Testis (tissue), 3 donors: ENCODE data around the gene CACNB1. TPM values are rescaled to one million over a fixed set of nuclear protein-coding genes. Genes with fewer than 3 reads are reported as not detected.

ENCODE experiments used
- DNase-seq: peaks from one replicate; pipeline ENCODE4 v3.0.0-alpha.2; 2019
- H3K27ac ChIP-seq, 2 donors: fragments of 200-600 bp; sonication (generic); one replicate each; pipeline ENCODE4 v1.5.1; 2019
- H3K27me3 ChIP-seq: fragments of 200-600 bp; sonication (generic); one replicate; pipeline ENCODE4 v1.5.1; 2019
- H3K36me3 ChIP-seq: fragments of 200-600 bp; sonication (generic); one replicate; pipeline ENCODE4 v1.5.1; 2017; ENCODE audit warnings: low read depth; ENCODE audit errors: missing control alignments
- H3K4me1 ChIP-seq: fragments of 200-600 bp; sonication (generic); one replicate; pipeline ENCODE4 v1.5.1; 2019
- H3K4me3 ChIP-seq, 2 donors: fragments of 200-600 bp; sonication (generic); one replicate each; pipeline ENCODE4 v1.5.1; 2017 to 2019
- H3K9me3 ChIP-seq: fragments of 200-600 bp; sonication (generic); one replicate; pipeline ENCODE4 v1.5.1; 2017
- POLR2A ChIP-seq: fragments of 450-650 bp; IDR thresholded peaks from one replicate; pipeline ENCODE4 v1.6.1; 2017; ENCODE audit warnings: antibody characterized with exemption, mild to moderate bottlenecking, moderate library complexity
- WGBS, 2 donors: methylation state at CpG; one replicate each; pipeline ENCODE4 v1.1.5; 2018; 5-methylcytosine and 5-hydroxymethylcytosine counted together
- intact Hi-C: fragments of 100-400 bp; cut with DNase I; formaldehyde crosslinking; loops from one replicate; pipeline ENCODE4 v1.15.1; 2023; ENCODE audit warnings: low total_unique reads
- polyA plus RNA-seq: library from polyadenylated mRNA; stranded (reverse); fragments of 350-450 nt; fragmentation: Illumina TruSeq; extraction: RNeasy Lipid Tissue Mini Kit (QIAGEN cat#74804); gene quantifications from one replicate; pipeline ENCODE4 v1.2.3, GENCODE V29; 2014; ENCODE audit warnings: low read depth, low replicate concordance; ENCODE audit not compliant: insufficient read depth
- total RNA-seq, 2 donors: library from RNA; depleted of rRNA; stranded (reverse); fragments of >200 nt; gene quantifications; one replicate each; pipeline ENCODE4 v1.2.3, GENCODE V29; 2016
- TF ChIP-seq, protein P1 (sequence below), 3 experiments: fragments of 450-650 bp in 2 of 3; fragments of 200-600 bp in 1 of 3; sonication (generic) in 1 of 3; IDR thresholded peaks; one replicate each; pipeline ENCODE4 v1.5.1; 2016 to 2019; ENCODE audit warnings: antibody characterized with exemption in 3 of 3, mild to moderate bottlenecking in 2 of 3, moderate library complexity in 1 of 3

The CACNB1 gene
- total and polyA plus RNA-seq, 3 donors from 2014 or later, result 11.3 to 19.8 (median 18.1) TPM

DNA sequence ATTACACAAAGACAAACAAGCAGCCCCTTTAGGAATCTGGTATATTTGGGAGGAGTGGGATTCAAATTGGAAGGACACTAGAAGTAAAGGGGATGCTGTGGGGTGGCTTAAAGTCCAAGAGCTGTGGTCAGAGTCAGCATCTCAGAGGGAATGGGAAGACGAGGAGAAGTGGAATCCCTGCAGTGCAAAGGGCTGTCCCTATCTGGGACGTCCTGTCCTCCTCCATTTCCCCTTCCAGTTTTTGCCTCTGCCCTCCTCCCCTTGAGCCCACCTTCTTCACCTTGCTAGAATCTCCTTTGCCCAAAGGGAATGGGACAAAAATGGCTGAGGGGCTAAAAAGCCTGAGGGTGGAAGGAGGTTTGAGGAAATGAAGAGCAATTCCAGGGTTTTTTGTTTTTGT, 41.8 kb downstream of the CACNB1 start:
- 33 to 34% methylated on average over 2 of the region's 2 CpGs for WGBS, 2 donors
- H3K4me3 ChIP-seq, result peak overlapping the region in 1 of 2 donors; percentile 89
- no peaks in the 10 kb centered on the region for H3K9me3 ChIP-seq
- TF ChIP-seq, protein P1, sequence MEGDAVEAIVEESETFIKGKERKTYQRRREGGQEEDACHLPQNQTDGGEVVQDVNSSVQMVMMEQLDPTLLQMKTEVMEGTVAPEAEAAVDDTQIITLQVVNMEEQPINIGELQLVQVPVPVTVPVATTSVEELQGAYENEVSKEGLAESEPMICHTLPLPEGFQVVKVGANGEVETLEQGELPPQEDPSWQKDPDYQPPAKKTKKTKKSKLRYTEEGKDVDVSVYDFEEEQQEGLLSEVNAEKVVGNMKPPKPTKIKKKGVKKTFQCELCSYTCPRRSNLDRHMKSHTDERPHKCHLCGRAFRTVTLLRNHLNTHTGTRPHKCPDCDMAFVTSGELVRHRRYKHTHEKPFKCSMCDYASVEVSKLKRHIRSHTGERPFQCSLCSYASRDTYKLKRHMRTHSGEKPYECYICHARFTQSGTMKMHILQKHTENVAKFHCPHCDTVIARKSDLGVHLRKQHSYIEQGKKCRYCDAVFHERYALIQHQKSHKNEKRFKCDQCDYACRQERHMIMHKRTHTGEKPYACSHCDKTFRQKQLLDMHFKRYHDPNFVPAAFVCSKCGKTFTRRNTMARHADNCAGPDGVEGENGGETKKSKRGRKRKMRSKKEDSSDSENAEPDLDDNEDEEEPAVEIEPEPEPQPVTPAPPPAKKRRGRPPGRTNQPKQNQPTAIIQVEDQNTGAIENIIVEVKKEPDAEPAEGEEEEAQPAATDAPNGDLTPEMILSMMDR (IDR thresholded peaks at IDR 0.05), result no peak
- no peak for TF ChIP-seq POLR2A
- DNase-seq, result no peak
- peaks cover 13% of the 10 kb centered on the region for H3K4me1 ChIP-seq
- intact Hi-C loops, result loop anchor here (10.0 kb wide), 1 partner anchor 91 kb away; no protein-coding TSS in a partner anchor
- no peaks in the 10 kb centered on the region for H3K36me3 ChIP-seq
- no peaks in the 10 kb centered on the region for H3K27me3 ChIP-seq
- no peak overlapping the region for H3K27ac ChIP-seq

GRCh38 chr17:39153599-39154051, 43.8 kb downstream of the CACNB1 start:
- Histone ChIP-seq H3K4me1 (peaks cover 13% of the 10 kb centered on the region), H3K27me3 (no peaks in the 10 kb centered on the region), H3K4me3 (peak overlapping the region; percentile 72 to 89), H3K36me3 (no peaks in the 10 kb centered on the region), H3K27ac (peak overlapping the region; percentile 93 to 96), H3K9me3 (no peaks in the 10 kb centered on the region)
- DNase-seq, result peak; percentile 93
- TF ChIP-seq POLR2A, result no peak
- TF ChIP-seq, protein P1 (IDR thresholded peaks at IDR 0.05), result peak in 2 of 3 experiments; percentile 50 to 63
- intact Hi-C loops, result loop anchor here (5.0 to 10.0 kb wide), 2 partner anchors 89 to 171 kb away; no protein-coding TSS in a partner anchor
- WGBS, 2 donors, result 1% methylated on average over 16 of the region's 16 CpGs

- DNase-seq, result no peak
These were observed 45.3 kb downstream of the CACNB1 start for GRCh38 chr17:39151943-39152818.

GRCh38 chr17:39151150-39151942, 46.1 kb downstream of the CACNB1 start, which contains the start of gene PLXDC1:
Gene PLXDC1, minus strand, starts transcription at chr17:39151637. Its CDS starts 200 bp downstream, at chr17:39151437.
- peak within 1 kb of the TSS; percentile 93 to 96 for H3K27ac ChIP-seq
- no peaks in the 10 kb centered on the region for H3K27me3 ChIP-seq
- peak within 1 kb of the TSS; percentile 72 to 89 for H3K4me3 ChIP-seq
- H3K36me3 ChIP-seq, result no peaks in the 10 kb centered on the region
- intact Hi-C loops, result loop anchor here (5.0 to 10.0 kb wide), 2 partner anchors 87 to 169 kb away; no protein-coding TSS in a partner anchor
- peaks cover 13% of the 10 kb centered on the region for H3K4me1 ChIP-seq
- H3K9me3 ChIP-seq, result no peaks in the 10 kb centered on the region
- 3 to 6% methylated on average over 7 to 48 of the region's 68 CpGs for WGBS, 2 donors
- DNase-seq, result no peak
- TF ChIP-seq, protein P1 (IDR thresholded peaks at IDR 0.05), result no peak
- no peak for TF ChIP-seq POLR2A

More at GRCh38 chr17:39151943-39152818, 45.3 kb downstream of the CACNB1 start:
- 7 to 14% methylated on average over 24 to 25 of the region's 25 CpGs for WGBS, 2 donors
- peak overlapping the region; percentile 72 to 89 for H3K4me3 ChIP-seq
- no peaks in the 10 kb centered on the region for H3K9me3 ChIP-seq
- TF ChIP-seq, protein P1 (IDR thresholded peaks at IDR 0.05), result no peak
- H3K27me3 ChIP-seq, result no peaks in the 10 kb centered on the region
- intact Hi-C loops, result loop anchor here (5.0 to 10.0 kb wide), 2 partner anchors 87 to 170 kb away; no protein-coding TSS in a partner anchor
- H3K36me3 ChIP-seq, result no peaks in the 10 kb centered on the region
- peak overlapping the region; percentile 93 to 96 for H3K27ac ChIP-seq
- peaks cover 13% of the 10 kb centered on the region for H3K4me1 ChIP-seq
